ENCODE measurements around the gene PTX4.

Gene PTX4

DNA sequence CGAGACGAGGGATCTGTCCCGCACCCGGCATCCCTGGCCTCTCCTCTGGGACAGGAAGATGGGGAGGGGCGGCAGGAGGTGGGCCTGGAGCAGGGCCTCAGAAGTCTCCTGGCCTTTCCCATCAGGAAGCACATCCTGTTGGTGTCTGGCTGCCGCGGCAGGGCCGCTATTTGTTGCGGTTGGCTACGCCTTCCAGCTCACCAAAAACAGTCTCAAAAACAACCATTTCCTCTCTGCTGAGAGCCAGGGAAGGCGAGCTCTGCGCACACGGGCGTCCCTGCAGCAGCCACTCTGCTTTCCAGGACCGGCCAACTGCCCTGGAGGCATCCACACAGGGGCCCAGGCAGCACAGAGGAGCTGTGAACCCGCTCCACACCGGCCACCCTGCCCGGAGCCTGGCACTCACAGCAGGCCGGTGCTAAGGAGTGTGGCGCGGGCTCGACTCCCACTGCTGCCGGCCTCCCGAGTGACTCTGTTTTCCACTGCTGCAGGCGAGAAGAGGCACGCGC lies 44.8 kb upstream of the PTX4 start, which contains the start of gene TMEM204:
Gene TMEM204, plus strand, starts transcription at position 224 of the 509 bp plus-strand sequence. CDS start 610 bp downstream, outside the sequence.
- no peak for DNase-seq (ENCODE audit: low read depth)
- TF ChIP-seq, protein P1, sequence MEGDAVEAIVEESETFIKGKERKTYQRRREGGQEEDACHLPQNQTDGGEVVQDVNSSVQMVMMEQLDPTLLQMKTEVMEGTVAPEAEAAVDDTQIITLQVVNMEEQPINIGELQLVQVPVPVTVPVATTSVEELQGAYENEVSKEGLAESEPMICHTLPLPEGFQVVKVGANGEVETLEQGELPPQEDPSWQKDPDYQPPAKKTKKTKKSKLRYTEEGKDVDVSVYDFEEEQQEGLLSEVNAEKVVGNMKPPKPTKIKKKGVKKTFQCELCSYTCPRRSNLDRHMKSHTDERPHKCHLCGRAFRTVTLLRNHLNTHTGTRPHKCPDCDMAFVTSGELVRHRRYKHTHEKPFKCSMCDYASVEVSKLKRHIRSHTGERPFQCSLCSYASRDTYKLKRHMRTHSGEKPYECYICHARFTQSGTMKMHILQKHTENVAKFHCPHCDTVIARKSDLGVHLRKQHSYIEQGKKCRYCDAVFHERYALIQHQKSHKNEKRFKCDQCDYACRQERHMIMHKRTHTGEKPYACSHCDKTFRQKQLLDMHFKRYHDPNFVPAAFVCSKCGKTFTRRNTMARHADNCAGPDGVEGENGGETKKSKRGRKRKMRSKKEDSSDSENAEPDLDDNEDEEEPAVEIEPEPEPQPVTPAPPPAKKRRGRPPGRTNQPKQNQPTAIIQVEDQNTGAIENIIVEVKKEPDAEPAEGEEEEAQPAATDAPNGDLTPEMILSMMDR (IDR thresholded peaks at IDR 0.05; ENCODE audit: low read depth, low read length, missing control alignments), result no peak
- H3K4me3 ChIP-seq (ENCODE audit: low read depth, low read length), result peak within 1 kb of the TSS; percentile 36

- no peak overlapping the region for H3K4me3 ChIP-seq (ENCODE audit: low read depth, low read length)
- DNase-seq (ENCODE audit: low read depth), result no peak
- TF ChIP-seq, protein P1 (IDR thresholded peaks at IDR 0.05; ENCODE audit: low read depth, low read length, missing control alignments), result no peak
Measured at GRCh38 chr16:1532771-1533170, 44.0 kb upstream of the PTX4 start.

DNA sequence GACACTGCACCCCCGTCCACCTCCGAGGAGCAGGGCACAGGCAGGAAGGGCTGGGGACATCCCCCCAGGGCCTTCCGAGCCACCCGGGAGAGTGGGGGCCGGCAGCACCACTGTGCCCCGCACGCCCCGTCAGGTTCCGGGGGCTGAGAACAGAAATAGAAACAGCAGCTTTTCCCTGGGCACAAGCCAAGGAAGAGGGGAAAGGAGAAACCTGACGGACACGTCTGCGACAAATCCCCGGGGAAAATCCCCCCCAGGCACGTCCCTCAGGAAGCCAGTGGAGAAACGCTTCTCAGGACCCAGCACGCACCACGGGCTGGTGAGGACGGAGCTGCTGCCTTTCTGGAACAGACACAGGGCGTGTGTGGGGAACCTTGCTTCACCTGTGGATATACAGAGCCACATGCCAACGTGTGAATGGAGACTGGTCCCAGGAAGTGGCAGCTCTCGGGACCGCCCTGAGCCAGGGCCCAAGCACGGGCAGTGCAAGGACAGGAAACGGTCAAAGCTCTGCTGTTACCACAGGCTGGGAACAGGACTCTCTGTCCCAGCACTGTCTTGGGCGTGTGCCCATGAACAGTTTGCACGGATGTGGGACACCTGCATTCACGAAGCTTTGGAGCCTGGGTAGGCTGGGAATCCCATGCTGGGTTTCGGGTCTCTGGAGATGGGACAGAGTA lies 43.5 kb upstream of the PTX4 start:
- no peak for DNase-seq (ENCODE audit: low read depth)
- TF ChIP-seq, protein P1 (IDR thresholded peaks at IDR 0.05; ENCODE audit: low read depth, low read length, missing control alignments), result no peak
- no peak overlapping the region for H3K4me3 ChIP-seq (ENCODE audit: low read depth, low read length)

GRCh38 chr16:1531638-1531910 lies 42.8 kb upstream of the PTX4 start:
- no peak for DNase-seq (ENCODE audit: low read depth)
- TF ChIP-seq, protein P1 (IDR thresholded peaks at IDR 0.05; ENCODE audit: low read depth, low read length, missing control alignments), result no peak
- no peak overlapping the region for H3K4me3 ChIP-seq (ENCODE audit: low read depth, low read length)

DNA sequence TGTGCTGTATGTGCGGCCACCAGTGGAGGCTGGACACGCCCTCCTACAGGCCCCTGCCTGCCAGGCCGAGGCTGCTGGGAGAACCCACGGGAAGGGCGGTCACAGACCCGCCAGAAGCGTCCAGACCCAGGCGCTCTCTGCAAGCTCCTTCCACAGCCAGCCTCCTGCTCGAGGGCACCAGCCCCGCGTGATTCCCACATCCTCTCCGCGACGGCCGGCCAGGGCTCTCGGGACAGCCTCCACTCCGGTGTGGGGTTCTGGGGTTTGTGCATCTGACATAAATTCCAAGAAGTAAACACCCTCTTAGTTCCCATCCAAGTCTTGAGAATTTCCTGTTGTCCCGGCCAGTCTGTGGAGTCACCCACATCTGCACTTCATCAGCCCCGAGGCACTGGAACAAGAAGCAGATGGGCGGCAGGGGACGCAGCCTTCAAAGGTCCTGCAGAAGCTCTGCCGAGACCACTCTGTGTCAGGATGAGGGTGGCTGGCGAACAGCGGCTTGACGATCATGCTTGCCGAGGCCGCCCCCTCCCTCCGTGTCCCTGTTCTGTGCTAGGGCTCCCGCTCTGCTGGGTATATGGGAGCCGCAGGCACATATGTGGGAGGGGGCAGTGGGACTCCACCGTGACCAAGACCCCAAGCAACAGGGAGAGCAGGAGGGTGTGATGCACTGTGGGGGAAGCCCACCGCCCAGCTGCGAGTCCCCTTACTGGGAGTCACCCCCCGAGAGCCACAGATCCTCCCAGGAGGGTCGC lies 42.3 kb upstream of the PTX4 start:
- H3K4me3 ChIP-seq (ENCODE audit: low read depth, low read length), result no peak overlapping the region
- TF ChIP-seq, protein P1 (IDR thresholded peaks at IDR 0.05; ENCODE audit: low read depth, low read length, missing control alignments), result no peak
- DNase-seq (ENCODE audit: low read depth), result no peak

GRCh38 chr16:1530349-1530882 lies 41.7 kb upstream of the PTX4 start:
- TF ChIP-seq, protein P1 (IDR thresholded peaks at IDR 0.05; ENCODE audit: low read depth, low read length, missing control alignments), result no peak
- H3K4me3 ChIP-seq (ENCODE audit: low read depth, low read length), result no peak overlapping the region
- DNase-seq (ENCODE audit: low read depth), result no peak
